ENCODE data around the gene TBR1.

Gene TBR1

GRCh38 chr2:161374446-161374845 lies 41.7 kb upstream of the TBR1 start:
- DNase-seq (ENCODE audit: low read depth), result no peak
- TF ChIP-seq CTCF (conservative IDR thresholded peaks at IDR 0.05; ENCODE audit: control insufficient read depth, insufficient read depth, low read depth, low read length), result no peak
- H3K4me3 ChIP-seq (ENCODE audit: control insufficient read depth, low read depth, low read length), result no peak overlapping the region

- DNase-seq (ENCODE audit: low read depth), result no peak
- no peak overlapping the region for H3K4me3 ChIP-seq (ENCODE audit: control insufficient read depth, low read depth, low read length)
- TF ChIP-seq CTCF (conservative IDR thresholded peaks at IDR 0.05; ENCODE audit: control insufficient read depth, insufficient read depth, low read depth, low read length), result no peak
Measured at GRCh38 chr2:161379740-161380139, 36.4 kb upstream of the TBR1 start.

GRCh38 chr2:161381546-161381945 lies 34.6 kb upstream of the TBR1 start:
- no peak for DNase-seq (ENCODE audit: low read depth)
- H3K4me3 ChIP-seq (ENCODE audit: control insufficient read depth, low read depth, low read length), result no peak overlapping the region
- no peak for TF ChIP-seq CTCF (conservative IDR thresholded peaks at IDR 0.05; ENCODE audit: control insufficient read depth, insufficient read depth, low read depth, low read length)

- H3K4me3 ChIP-seq (ENCODE audit: control insufficient read depth, low read depth, low read length), result no peak overlapping the region
- no peak for TF ChIP-seq CTCF (conservative IDR thresholded peaks at IDR 0.05; ENCODE audit: control insufficient read depth, insufficient read depth, low read depth, low read length)
- DNase-seq (ENCODE audit: low read depth), result no peak
Measured at GRCh38 chr2:161382747-161383146, 33.4 kb upstream of the TBR1 start.

- H3K4me3 ChIP-seq (ENCODE audit: control insufficient read depth, low read depth, low read length), result no peak overlapping the region
- no peak for TF ChIP-seq CTCF (conservative IDR thresholded peaks at IDR 0.05; ENCODE audit: control insufficient read depth, insufficient read depth, low read depth, low read length)
- DNase-seq (ENCODE audit: low read depth), result no peak
Measured at GRCh38 chr2:161384864-161385263, 31.2 kb upstream of the TBR1 start.

- no peak for DNase-seq (ENCODE audit: low read depth)
- TF ChIP-seq CTCF (conservative IDR thresholded peaks at IDR 0.05; ENCODE audit: control insufficient read depth, insufficient read depth, low read depth, low read length), result no peak
- H3K4me3 ChIP-seq (ENCODE audit: control insufficient read depth, low read depth, low read length), result no peak overlapping the region
Measured at GRCh38 chr2:161386228-161386824, 29.8 kb upstream of the TBR1 start.
